Dermis microvascular lymphatic vessel endothelial cell (primary cell): ENCODE data around the gene C7orf57. TPM values are rescaled to one million over a fixed set of nuclear protein-coding genes. Genes with fewer than 3 reads are reported as not detected.

Experiments used
- DNase-seq, 2 donors: peaks; one replicate each; pipeline versions ENCODE4 v3.0.0 to v3.0.0-alpha.2; 2010; ENCODE audit warnings: low read depth in 2 of 2
- total RNA-seq: library from RNA; depleted of rRNA; stranded (reverse); fragments of >200 nt; gene quantifications from 2 replicates; pipeline ENCODE4 v1.2.1, GENCODE V29; 2014

The C7orf57 gene
- total RNA-seq, 1 donor from 2014 or later, result under 0.01 TPM

GRCh38 chr7:48084727-48085432, 49.5 kb downstream of the C7orf57 start:
- peak; percentile 30 to 94 for DNase-seq

DNA sequence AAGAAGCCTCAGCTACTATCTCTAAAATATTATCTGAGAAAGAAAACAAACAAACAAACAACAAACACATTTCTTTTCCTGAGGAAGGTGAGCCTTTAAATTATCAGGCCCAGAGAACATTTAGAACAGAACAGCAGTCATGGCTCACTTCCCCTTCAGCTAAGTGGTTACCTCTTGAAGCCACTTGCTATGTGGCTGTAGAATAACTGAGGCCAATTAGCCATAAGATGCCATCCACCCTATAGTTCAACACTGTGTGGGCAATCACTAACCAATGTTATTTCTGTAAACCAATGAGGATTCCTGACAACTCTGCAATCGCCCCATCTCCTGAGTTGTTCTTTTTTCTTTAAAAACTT, 50.1 kb downstream of the C7orf57 start:
- no peak for DNase-seq

- DNase-seq, result no peak
Observed at GRCh38 chr7:48085942-48086341, 50.6 kb downstream of the C7orf57 start.

GRCh38 chr7:48087349-48087748, 52.0 kb downstream of the C7orf57 start:
- DNase-seq, result peak; percentile 14 to 63

DNA sequence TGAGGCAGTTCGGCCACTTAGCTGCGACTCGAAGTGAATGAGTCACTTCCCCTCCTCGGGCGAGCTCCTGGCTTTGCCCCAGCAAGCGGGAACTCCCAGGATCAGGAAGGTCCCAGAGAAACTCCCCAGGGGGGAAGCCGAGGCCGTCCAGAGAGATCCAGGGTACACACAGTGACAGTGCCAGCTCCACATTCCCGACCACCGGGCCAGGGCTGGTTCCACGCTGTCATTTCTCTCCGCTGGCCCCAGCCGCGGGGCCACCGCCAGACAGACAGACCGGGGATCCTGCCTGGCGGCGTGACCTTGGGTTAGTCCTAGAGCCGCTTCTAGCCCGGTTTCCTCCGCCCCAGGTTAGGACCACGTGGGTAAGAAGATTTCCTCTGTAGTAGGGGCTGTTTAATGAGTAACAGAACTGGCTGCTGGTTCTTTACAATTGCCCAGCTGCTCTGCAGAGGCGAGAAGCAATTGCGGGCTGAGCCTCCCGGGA, 53.3 kb downstream of the C7orf57 start:
- DNase-seq, result peak; percentile 32 to 91

DNA sequence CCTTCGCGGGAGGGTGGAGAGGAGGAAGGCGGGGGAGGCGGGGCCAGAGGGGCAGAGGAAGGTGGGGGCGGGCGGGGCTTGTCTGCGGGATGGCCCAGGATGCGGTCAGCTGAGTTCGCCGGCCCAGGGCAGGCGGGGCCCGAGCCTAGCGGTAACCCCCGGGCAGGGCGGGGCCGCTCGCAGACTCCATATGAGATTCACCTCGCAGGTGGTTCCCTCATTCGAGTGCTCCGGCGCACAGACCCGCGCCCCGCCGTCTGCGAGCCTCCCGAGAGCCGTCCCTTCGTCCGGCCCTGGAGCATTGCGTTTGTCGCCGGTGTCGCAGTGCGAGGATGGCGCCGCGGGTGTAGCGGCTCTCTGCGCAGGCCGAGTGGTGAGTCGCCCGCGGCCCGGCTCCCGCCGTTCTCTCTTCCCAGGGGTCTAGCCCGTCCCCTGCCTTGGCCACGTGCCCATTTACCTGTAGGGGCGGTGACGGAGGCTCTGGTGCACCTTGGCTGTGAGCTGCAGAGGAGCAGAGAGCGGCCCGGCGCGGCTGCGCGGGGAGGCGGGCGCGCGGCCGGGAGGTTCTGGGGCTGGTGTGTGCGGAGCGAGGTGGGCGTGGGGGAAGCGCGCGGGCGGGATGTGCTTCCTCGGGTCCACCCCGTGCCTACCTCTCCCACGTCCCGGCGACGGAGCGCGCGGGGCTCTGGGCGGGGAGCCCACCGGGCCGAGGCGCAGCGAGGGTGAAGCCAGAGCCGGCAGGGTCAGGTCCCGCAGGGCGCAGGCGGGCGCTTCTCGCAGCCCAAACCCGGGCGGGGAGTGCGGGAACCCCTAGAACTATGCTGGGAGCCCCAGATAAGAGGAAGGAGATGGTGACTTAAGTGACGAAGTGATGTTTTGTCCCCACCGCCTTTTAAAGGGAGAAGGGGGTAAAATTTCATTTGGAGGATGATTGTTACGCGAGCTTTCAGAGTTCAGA, 54.0 kb downstream of the C7orf57 start, which contains the start of gene UPP1:
TSS of gene UPP1 (plus strand) at position 220 of the 958 bp plus-strand sequence. CDS start 5,519 bp downstream, outside the sequence.
- DNase-seq, result peak; percentile 6 to 53

- peak in 1 of 2 donors; percentile 74 for DNase-seq
Observed at GRCh38 chr7:48090095-48090805, 54.9 kb downstream of the C7orf57 start.

DNA sequence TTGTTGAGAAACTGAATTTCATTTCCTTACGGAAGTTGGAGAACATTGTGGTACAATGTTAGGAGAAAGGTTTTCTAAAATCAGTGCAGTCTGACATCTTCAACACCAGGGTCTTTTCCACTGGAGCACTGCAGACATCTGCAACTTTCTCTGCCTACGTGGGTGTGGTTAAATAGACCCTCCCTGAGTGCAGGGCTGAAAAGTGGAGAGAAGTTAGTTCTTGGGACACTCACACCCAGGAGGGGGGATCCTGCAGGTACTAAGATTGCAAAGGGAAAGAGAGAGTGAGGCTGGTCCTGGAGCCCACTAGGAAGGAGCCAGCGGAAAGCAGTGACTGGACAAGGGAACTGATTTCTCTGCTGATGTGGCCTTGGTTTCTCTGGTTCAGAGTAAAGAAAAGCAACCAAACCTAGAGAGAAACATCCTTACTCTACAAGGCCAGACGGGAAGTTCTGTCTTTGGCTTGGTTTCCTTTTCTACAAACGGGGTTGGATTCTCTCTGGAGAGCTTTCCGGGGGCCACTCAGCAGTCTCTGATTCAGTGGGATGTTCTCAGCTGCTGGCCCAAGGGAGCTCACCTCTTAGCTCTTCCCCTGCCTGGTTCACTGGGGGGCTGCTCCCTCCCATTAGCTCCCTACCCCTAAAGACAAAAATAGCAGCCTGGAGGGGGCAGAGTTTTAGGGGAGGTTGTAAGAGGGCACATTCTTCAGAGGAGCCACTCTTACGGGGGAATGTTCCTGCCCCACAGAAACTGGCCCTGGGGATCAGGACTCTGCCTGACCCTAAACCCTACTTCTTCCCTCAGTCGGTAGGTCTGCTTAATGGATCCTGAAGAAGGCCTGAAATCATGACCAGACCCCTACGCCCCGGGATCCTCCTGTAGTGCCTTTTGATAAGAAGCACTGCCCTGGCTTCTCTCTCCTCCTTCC, 56.4 kb downstream of the C7orf57 start:
- no peak for DNase-seq

- no peak for DNase-seq
Observed at GRCh38 chr7:48094861-48095293, 59.5 kb downstream of the C7orf57 start.

- DNase-seq, result peak in 1 of 2 donors; percentile 23
Observed at GRCh38 chr7:48096273-48096672, 60.9 kb downstream of the C7orf57 start.

GRCh38 chr7:48097521-48098231, 62.3 kb downstream of the C7orf57 start:
- DNase-seq, result peak in 1 of 2 donors; percentile 34

- DNase-seq, result no peak
Observed at GRCh38 chr7:48098846-48099245, 63.5 kb downstream of the C7orf57 start.

- DNase-seq, result no peak
Observed at GRCh38 chr7:48099781-48100180, 64.4 kb downstream of the C7orf57 start.

DNA sequence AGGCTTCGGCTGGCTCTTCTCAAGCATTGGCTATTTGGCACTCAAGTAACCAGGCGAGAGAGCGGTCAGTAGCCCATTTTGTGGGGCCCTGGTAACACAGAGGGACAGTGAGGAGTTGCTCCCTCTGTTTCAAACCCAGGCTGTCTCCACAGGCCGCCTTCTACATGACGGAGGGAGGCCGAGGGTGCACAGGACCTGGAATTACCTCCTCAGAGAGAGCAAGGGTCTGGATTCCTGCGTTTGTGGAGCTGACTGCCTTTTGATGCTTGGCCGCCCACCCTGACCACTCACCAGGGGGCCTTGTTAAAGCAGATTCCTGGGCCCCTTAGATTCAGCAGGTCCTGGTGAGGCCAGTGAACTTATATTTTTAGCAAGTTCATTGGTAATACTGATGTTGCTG, 66.0 kb downstream of the C7orf57 start:
- no peak for DNase-seq

DNA sequence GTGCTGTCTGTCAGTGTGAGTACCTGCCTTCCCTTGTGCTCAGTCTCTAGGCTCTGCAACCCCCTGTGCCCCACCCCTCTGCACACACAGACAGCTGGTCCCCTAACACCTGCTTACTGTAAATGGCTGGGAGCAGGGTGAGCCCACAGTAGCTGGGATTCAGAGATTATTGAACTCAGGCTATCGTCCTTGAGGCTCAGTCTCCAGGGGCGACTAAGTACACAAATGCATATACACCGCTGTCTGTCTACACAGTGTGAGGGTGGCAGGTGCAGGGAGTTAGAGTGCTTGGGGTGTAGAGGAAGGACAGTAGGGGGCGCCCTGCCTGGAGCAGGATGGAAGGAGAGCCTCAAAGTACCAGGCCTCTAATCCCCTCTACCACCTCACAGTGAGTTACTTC, 66.6 kb downstream of the C7orf57 start:
- no peak for DNase-seq

- no peak for DNase-seq
Observed at GRCh38 chr7:48102530-48102929, 67.2 kb downstream of the C7orf57 start.

GRCh38 chr7:48105045-48105444, 69.7 kb downstream of the C7orf57 start:
- no peak for DNase-seq

DNA sequence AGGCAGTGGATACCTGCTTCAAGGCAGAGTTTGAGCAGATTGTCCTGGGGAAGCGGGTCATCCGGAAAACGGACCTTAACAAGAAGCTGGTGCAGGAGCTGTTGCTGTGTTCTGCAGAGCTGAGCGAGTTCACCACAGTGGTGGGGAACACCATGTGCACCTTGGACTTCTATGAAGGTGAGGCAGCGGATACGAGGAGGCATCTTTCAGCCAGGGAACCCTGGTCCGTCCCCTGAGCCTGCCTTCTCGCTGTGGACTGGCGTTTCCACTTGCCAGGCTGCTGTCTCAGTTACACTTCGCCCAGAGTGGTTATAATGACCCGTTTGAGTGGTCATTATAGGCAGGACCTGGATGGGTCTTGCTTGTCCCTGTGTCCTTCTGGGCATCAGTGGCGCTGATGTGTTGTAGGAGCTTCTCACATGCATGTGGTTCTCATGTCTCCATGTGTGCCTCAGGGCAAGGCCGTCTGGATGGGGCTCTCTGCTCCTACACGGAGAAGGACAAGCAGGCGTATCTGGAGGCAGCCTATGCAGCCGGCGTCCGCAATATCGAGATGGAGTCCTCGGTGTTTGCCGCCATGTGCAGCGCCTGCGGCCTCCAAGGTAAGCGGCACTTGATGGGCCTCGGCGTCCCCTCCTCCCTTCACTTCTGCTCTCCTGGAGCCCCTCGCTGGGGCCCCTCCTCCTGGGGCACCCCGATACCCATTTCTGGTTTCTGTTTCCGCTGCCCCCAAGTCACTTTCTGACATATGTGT, 71.7 kb downstream of the C7orf57 start:
- no peak for DNase-seq

- DNase-seq, result no peak
Observed at GRCh38 chr7:48107926-48108472, 72.7 kb downstream of the C7orf57 start.
